Spleen (tissue), 7 donors: Measurements from ENCODE around the gene CRTC2.

Source experiments
- CTCF ChIP-seq, 11 experiments: fragments of 200-600 bp in 7 of 11; fragments of 450-650 bp in 4 of 11; sonication (generic) in 4 of 11; IDR thresholded peaks in 8 of 11; conservative IDR thresholded peaks in 3 of 11; 1 replicate in 7 of 11; 2 replicates in 4 of 11; pipeline versions ENCODE4 v1.4.0 to v1.8.0; 2016 to 2021; ENCODE audit warnings: antibody characterized with exemption in 11 of 11, inconsistent platforms in 4 of 11, mild to moderate bottlenecking in 1 of 11
- POLR2AphosphoS5 ChIP-seq, 3 donors: sonication (generic); formaldehyde crosslinking; IDR thresholded peaks; one replicate each; pipeline ENCODE4 v1.5.1; 2017; ENCODE audit warnings: antibody characterized with exemption in 3 of 3
- donor health status: DM: no; HTN: no; CAD: no; lungs with moderate emphysema.
- donor health status: DM: no; HTN: no; CAD: no.
- donor health status: DM: no; HTN: no; CAD: no.

GRCh38 chr1:153958961-153959260 is 499 bp upstream of the CRTC2 start:
- TF ChIP-seq CTCF (IDR thresholded peaks at IDR 0.05 in 8 of 11, conservative IDR thresholded peaks at IDR 0.05 in 3 of 11) (no peak), POLR2AphosphoS5 (IDR thresholded peaks at IDR 0.05) (no peak)
